Head of caudate nucleus (tissue), 42 donors: ENCODE data around the gene PDE3B.
"Not testable (repeated sequence)": the region's sequence is repeated elsewhere in the genome, so short reads cannot be mapped to it uniquely, and the experiment has no call there.

Source experiments
- DNase-seq, 42 donors: peaks; one replicate each; pipeline versions ENCODE4 v3.0.0 to v3.0.0-alpha.2; 2020 to 2021; ENCODE audit warnings: mixed read lengths in 7 of 42
- intact Hi-C: fragments of 100-400 bp; cut with DNase I; formaldehyde crosslinking; loops from one replicate; pipeline ENCODE4 v1.15.0; 2022

Gene PDE3B

GRCh38 chr11:14773755-14774154 is 130.2 kb downstream of the PDE3B start:
- DNase-seq, result no peak
- intact Hi-C loops, result no loop called here

- DNase-seq, result no peak
- intact Hi-C loops, result no loop called here
Observed at GRCh38 chr11:14774721-14775120, 131.1 kb downstream of the PDE3B start.

GRCh38 chr11:14775897-14776296 is 132.3 kb downstream of the PDE3B start:
- no peak for DNase-seq
- intact Hi-C loops, result no loop called here

GRCh38 chr11:14778460-14778859 is 134.9 kb downstream of the PDE3B start:
- DNase-seq, intact Hi-C loops: not testable (repeated sequence)

GRCh38 chr11:14783788-14784187 is 140.2 kb downstream of the PDE3B start:
- intact Hi-C loops, result no loop called here
- no peak for DNase-seq

- intact Hi-C loops, result no loop called here
- DNase-seq, result no peak
Observed at GRCh38 chr11:14784230-14784629, 140.6 kb downstream of the PDE3B start.

GRCh38 chr11:14789879-14790484 is 146.4 kb downstream of the PDE3B start:
- no peak for DNase-seq
- intact Hi-C loops, result loop anchor here (5.0 kb wide), 1 partner anchor 117 kb away; no protein-coding TSS in a partner anchor

GRCh38 chr11:14793546-14793945 is 149.9 kb downstream of the PDE3B start:
- intact Hi-C loops, result loop anchor here (5.0 kb wide), 1 partner anchor 114 kb away; no protein-coding TSS in a partner anchor
- DNase-seq, result no peak

- intact Hi-C loops, DNase-seq: not testable (repeated sequence)
Observed at GRCh38 chr11:14796028-14796427, 152.4 kb downstream of the PDE3B start.

- DNase-seq, result no peak
- intact Hi-C loops, result no loop called here
Observed at GRCh38 chr11:14803846-14804245, 160.2 kb downstream of the PDE3B start.

- no peak for DNase-seq
- intact Hi-C loops, result no loop called here
Observed at GRCh38 chr11:14809466-14809865, 165.9 kb downstream of the PDE3B start.

- DNase-seq, result no peak
- intact Hi-C loops, result no loop called here
Observed at GRCh38 chr11:14812757-14813156, 169.2 kb downstream of the PDE3B start.

- no peak for DNase-seq
- intact Hi-C loops, result no loop called here
Observed at GRCh38 chr11:14813516-14813915, 169.9 kb downstream of the PDE3B start.

- no peak for DNase-seq
- intact Hi-C loops, result no loop called here
Observed at GRCh38 chr11:14818779-14819178, 175.2 kb downstream of the PDE3B start.

GRCh38 chr11:14819596-14819995 is 176.0 kb downstream of the PDE3B start:
- intact Hi-C loops, result no loop called here
- DNase-seq, result no peak

- intact Hi-C loops, result no loop called here
- DNase-seq, result no peak
Observed at GRCh38 chr11:14821031-14821430, 177.4 kb downstream of the PDE3B start.

GRCh38 chr11:14826600-14826999 is 183.0 kb downstream of the PDE3B start:
- DNase-seq, result no peak
- intact Hi-C loops, result no loop called here

GRCh38 chr11:14835496-14836492 is 192.2 kb downstream of the PDE3B start:
- intact Hi-C loops, result no loop called here
- DNase-seq, result no peak

- DNase-seq, result no peak
- intact Hi-C loops, result no loop called here
Observed at GRCh38 chr11:14842002-14842401, 198.4 kb downstream of the PDE3B start.

GRCh38 chr11:14852571-14853177 is 209.1 kb downstream of the PDE3B start:
- intact Hi-C loops, result no loop called here
- no peak for DNase-seq
